HEK293 (cell line): ENCODE data around the gene PRR16.

Source experiments
- CTCF ChIA-PET: fragments of 350-600 bp; formaldehyde crosslinking; extraction: SDS; loops from one replicate; lab custom pipeline; 2021; ENCODE audit warnings: antibody characterized with exemption; lab: Yijun Ruan, JAX
- POLR2A ChIA-PET: fragments of 300-600 bp; formaldehyde crosslinking; extraction: SDS; loops from one replicate; lab custom pipeline; 2020; ENCODE audit warnings: antibody characterized with exemption, inconsistent platforms; lab: Yijun Ruan, JAX
- H3K27ac ChIP-seq: fragments of 200-500 bp; sonication (Bioruptor generic); 2 replicates; pipeline ENCODE4 v1.5.1; 2014; ENCODE audit warnings: low read depth, low read length, control low read depth, inconsistent platforms; ENCODE audit errors: extremely low read depth
- H3K36me3 ChIP-seq, 2 experiments: fragments of 200-500 bp in 1 of 2; sonication (Bioruptor generic) in 1 of 2; 1 replicate in 1 of 2; 2 replicates in 1 of 2; pipeline ENCODE4 v1.5.1; 2014 to 2017; ENCODE audit warnings: inconsistent platforms in 2 of 2, low read length in 2 of 2; ENCODE audit not compliant: control insufficient read depth in 2 of 2, insufficient read depth in 1 of 2
- H3K4me1 ChIP-seq: fragments of 200-500 bp; sonication (Bioruptor generic); 2 replicates; pipeline ENCODE4 v1.5.1; 2014; ENCODE audit warnings: mild to moderate bottlenecking, low read length, inconsistent platforms; ENCODE audit not compliant: control insufficient read depth, insufficient read depth
- H3K4me3 ChIP-seq: 2 replicates; pipeline ENCODE4 v1.5.1; 2011; ENCODE audit warnings: low read depth, mild to moderate bottlenecking, control low read depth, low read length, moderate library complexity
- H3K9me3 ChIP-seq: fragments of 200-500 bp; sonication (Bioruptor generic); 2 replicates; pipeline ENCODE4 v1.5.1; 2014; ENCODE audit warnings: low read depth, low read length, inconsistent platforms; ENCODE audit not compliant: control insufficient read depth, insufficient read depth
- IKZF3 ChIP-seq: fragments of 450-650 bp; IDR thresholded peaks from 2 replicates; pipeline ENCODE4 v1.5.0; 2018; ENCODE audit warnings: missing biosample characterization, mild to moderate bottlenecking, missing genetic modification characterization, moderate library complexity
- ZBTB17 ChIP-seq: fragments of 450-650 bp; formaldehyde crosslinking; IDR thresholded peaks from 2 replicates; pipeline ENCODE4 v1.5.1; 2016; ENCODE audit warnings: missing biosample characterization, missing genetic modification characterization
- ZNF138 ChIP-seq: fragments of 450-650 bp; formaldehyde crosslinking; IDR thresholded peaks from 2 replicates; pipeline ENCODE4 v1.5.1; 2016; ENCODE audit warnings: missing biosample characterization, missing genetic modification characterization, borderline replicate concordance
- ZNF324 ChIP-seq: fragments of 450-650 bp; formaldehyde crosslinking; IDR thresholded peaks from 2 replicates; pipeline ENCODE4 v1.5.1; 2016; ENCODE audit warnings: missing biosample characterization, missing genetic modification characterization
- ZNF350 ChIP-seq: fragments of 450-650 bp; formaldehyde crosslinking; IDR thresholded peaks from 2 replicates; pipeline ENCODE4 v1.5.0; 2017; ENCODE audit warnings: missing biosample characterization, mild to moderate bottlenecking, missing genetic modification characterization
- ZNF394 ChIP-seq: fragments of 450-650 bp; formaldehyde crosslinking; IDR thresholded peaks from 2 replicates; pipeline ENCODE4 v1.5.1; 2016; ENCODE audit warnings: missing biosample characterization, missing genetic modification characterization, mild to moderate bottlenecking, moderate library complexity, borderline replicate concordance
- ZNF423 ChIP-seq: fragments of 450-650 bp; formaldehyde crosslinking; IDR thresholded peaks from 2 replicates; pipeline ENCODE4 v1.5.1; 2016; ENCODE audit warnings: missing biosample characterization, missing genetic modification characterization
- ZNF501 ChIP-seq: fragments of 450-650 bp; formaldehyde crosslinking; IDR thresholded peaks from 2 replicates; pipeline ENCODE4 v1.5.1; 2016; ENCODE audit warnings: missing biosample characterization, missing genetic modification characterization
- ZNF548 ChIP-seq: fragments of 450-650 bp; formaldehyde crosslinking; IDR thresholded peaks from 2 replicates; pipeline ENCODE4 v1.5.1; 2016; ENCODE audit warnings: missing biosample characterization, missing genetic modification characterization
- ZNF585B ChIP-seq: fragments of 450-650 bp; formaldehyde crosslinking; IDR thresholded peaks from 2 replicates; pipeline ENCODE4 v1.5.1; 2016; ENCODE audit warnings: missing biosample characterization, missing genetic modification characterization
- ZNF600 ChIP-seq: fragments of 450-650 bp; formaldehyde crosslinking; IDR thresholded peaks from 2 replicates; pipeline ENCODE4 v1.5.1; 2016; ENCODE audit warnings: missing biosample characterization, missing genetic modification characterization
- ZNF626 ChIP-seq: fragments of 450-650 bp; sonication (Bioruptor Pico); formaldehyde crosslinking; IDR thresholded peaks from 2 replicates; pipeline ENCODE4 v1.5.1; 2018; ENCODE audit warnings: missing biosample characterization, missing genetic modification characterization, inconsistent platforms
- ZNF664 ChIP-seq: fragments of 450-650 bp; formaldehyde crosslinking; IDR thresholded peaks from 2 replicates; pipeline ENCODE4 v1.5.1; 2016; ENCODE audit warnings: missing biosample characterization, missing genetic modification characterization
- ZNF837 ChIP-seq: fragments of 450-650 bp; formaldehyde crosslinking; IDR thresholded peaks from 2 replicates; pipeline ENCODE4 v1.5.1; 2016; ENCODE audit warnings: missing biosample characterization, missing genetic modification characterization
- ZSCAN30 ChIP-seq: fragments of 450-650 bp; IDR thresholded peaks from 2 replicates; pipeline ENCODE4 v1.5.1; 2018; ENCODE audit warnings: missing biosample characterization, mild to moderate bottlenecking, missing genetic modification characterization, moderate library complexity
- TF ChIP-seq, protein P1 (sequence below): fragments of 450-650 bp; formaldehyde crosslinking; IDR thresholded peaks from 2 replicates; pipeline ENCODE4 v1.5.1; 2017; ENCODE audit warnings: missing biosample characterization, mild to moderate bottlenecking, missing genetic modification characterization, moderate library complexity
- TF ChIP-seq, protein P2 (sequence below): fragments of 450-650 bp; formaldehyde crosslinking; IDR thresholded peaks from 2 replicates; pipeline ENCODE4 v1.5.1; 2016; ENCODE audit warnings: missing biosample characterization, missing genetic modification characterization
- TF ChIP-seq, protein P3 (sequence below): fragments of 450-650 bp; IDR thresholded peaks from 2 replicates; pipeline ENCODE4 v1.5.1; 2018; ENCODE audit warnings: missing biosample characterization, missing genetic modification characterization
- TF ChIP-seq, protein P4 (sequence below): fragments of 450-650 bp; formaldehyde crosslinking; IDR thresholded peaks from 2 replicates; pipeline ENCODE4 v1.5.1; 2016; ENCODE audit warnings: missing biosample characterization, missing genetic modification characterization, borderline replicate concordance
- TF ChIP-seq, protein P5 (sequence below): fragments of 450-650 bp; formaldehyde crosslinking; IDR thresholded peaks from 2 replicates; pipeline ENCODE4 v1.5.1; 2016; ENCODE audit warnings: missing biosample characterization, missing genetic modification characterization

Gene PRR16

DNA sequence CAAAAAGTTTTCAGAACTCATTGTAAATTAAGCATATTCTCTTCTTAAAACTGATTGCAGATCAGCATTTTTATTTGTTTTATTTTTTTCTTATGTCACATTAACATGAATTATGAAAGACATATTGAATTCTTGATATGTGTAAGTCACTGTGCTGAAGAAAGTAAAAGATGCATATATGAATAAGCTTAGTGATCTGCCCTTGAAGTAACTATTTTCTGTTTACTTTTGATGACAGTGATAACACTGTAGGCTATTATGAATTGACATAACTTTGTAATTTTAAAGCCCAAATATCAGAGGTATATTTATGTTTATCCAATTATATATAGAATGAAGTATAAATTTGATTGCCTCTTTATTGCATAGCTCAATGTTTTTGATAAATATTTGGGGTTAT lies 8.8 kb downstream of the PRR16 start:
- no peaks in the 10 kb centered on the region for H3K36me3 ChIP-seq

DNA sequence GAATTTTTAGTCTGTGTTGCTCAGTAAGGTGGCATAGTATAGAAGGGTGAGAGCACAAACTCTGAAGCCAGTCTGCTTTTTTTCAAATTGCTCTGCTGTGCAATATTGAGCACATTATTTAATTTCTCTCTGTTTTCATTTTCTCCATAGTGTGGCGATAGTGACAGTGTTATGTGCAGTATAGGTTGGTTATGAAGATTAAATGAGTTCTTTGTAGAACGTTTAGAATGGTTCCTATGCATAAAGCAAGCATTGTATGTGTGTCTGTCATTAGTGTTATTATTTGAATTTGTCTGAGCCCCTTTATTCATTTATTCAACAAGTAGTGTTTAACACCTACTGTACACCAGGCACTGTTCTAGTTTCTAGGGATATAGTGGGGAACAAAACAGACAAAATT lies 9.2 kb downstream of the PRR16 start:
- TF ChIP-seq ZNF423 (tag by site-specific recombination), result no peak
- no peak for TF ChIP-seq ZNF138

More for the DNA sequence above, 8.8 kb downstream of the PRR16 start:
- no peak overlapping the region for H3K27ac ChIP-seq
- POLR2A ChIA-PET, result no interaction called here
- TF ChIP-seq ZNF548 (tag by site-specific recombination) (no peak), ZNF585B (no peak), ZNF664 (tag by site-specific recombination) (no peak), ZSCAN30 (tag by site-specific recombination) (no peak), ZNF837 (tag by site-specific recombination) (no peak), ZBTB17 (tag by site-specific recombination) (no peak), IKZF3 (tag by site-specific recombination) (no peak), ZNF600 (tag by site-specific recombination) (no peak), ZNF350 (tag by site-specific recombination) (no peak), ZNF501 (tag by site-specific recombination) (no peak), ZNF394 (tag by site-specific recombination) (no peak), ZNF324 (tag by site-specific recombination) (no peak), ZNF626 (tag by site-specific recombination) (no peak)
- TF ChIP-seq, protein P1, sequence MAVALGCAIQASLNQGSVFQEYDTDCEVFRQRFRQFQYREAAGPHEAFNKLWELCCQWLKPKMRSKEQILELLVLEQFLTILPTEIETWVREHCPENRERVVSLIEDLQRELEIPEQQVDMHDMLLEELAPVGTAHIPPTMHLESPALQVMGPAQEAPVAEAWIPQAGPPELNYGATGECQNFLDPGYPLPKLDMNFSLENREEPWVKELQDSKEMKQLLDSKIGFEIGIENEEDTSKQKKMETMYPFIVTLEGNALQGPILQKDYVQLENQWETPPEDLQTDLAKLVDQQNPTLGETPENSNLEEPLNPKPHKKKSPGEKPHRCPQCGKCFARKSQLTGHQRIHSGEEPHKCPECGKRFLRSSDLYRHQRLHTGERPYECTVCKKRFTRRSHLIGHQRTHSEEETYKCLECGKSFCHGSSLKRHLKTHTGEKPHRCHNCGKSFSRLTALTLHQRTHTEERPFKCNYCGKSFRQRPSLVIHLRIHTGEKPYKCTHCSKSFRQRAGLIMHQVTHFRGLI, result no peak
- TF ChIP-seq, protein P2, sequence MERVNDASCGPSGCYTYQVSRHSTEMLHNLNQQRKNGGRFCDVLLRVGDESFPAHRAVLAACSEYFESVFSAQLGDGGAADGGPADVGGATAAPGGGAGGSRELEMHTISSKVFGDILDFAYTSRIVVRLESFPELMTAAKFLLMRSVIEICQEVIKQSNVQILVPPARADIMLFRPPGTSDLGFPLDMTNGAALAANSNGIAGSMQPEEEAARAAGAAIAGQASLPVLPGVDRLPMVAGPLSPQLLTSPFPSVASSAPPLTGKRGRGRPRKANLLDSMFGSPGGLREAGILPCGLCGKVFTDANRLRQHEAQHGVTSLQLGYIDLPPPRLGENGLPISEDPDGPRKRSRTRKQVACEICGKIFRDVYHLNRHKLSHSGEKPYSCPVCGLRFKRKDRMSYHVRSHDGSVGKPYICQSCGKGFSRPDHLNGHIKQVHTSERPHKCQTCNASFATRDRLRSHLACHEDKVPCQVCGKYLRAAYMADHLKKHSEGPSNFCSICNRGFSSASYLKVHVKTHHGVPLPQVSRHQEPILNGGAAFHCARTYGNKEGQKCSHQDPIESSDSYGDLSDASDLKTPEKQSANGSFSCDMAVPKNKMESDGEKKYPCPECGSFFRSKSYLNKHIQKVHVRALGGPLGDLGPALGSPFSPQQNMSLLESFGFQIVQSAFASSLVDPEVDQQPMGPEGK (tag by site-specific recombination), result no peak
- TF ChIP-seq, protein P3, sequence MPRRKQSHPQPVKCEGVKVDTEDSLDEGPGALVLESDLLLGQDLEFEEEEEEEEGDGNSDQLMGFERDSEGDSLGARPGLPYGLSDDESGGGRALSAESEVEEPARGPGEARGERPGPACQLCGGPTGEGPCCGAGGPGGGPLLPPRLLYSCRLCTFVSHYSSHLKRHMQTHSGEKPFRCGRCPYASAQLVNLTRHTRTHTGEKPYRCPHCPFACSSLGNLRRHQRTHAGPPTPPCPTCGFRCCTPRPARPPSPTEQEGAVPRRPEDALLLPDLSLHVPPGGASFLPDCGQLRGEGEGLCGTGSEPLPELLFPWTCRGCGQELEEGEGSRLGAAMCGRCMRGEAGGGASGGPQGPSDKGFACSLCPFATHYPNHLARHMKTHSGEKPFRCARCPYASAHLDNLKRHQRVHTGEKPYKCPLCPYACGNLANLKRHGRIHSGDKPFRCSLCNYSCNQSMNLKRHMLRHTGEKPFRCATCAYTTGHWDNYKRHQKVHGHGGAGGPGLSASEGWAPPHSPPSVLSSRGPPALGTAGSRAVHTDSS (tag by site-specific recombination), result no peak
- TF ChIP-seq, protein P4, sequence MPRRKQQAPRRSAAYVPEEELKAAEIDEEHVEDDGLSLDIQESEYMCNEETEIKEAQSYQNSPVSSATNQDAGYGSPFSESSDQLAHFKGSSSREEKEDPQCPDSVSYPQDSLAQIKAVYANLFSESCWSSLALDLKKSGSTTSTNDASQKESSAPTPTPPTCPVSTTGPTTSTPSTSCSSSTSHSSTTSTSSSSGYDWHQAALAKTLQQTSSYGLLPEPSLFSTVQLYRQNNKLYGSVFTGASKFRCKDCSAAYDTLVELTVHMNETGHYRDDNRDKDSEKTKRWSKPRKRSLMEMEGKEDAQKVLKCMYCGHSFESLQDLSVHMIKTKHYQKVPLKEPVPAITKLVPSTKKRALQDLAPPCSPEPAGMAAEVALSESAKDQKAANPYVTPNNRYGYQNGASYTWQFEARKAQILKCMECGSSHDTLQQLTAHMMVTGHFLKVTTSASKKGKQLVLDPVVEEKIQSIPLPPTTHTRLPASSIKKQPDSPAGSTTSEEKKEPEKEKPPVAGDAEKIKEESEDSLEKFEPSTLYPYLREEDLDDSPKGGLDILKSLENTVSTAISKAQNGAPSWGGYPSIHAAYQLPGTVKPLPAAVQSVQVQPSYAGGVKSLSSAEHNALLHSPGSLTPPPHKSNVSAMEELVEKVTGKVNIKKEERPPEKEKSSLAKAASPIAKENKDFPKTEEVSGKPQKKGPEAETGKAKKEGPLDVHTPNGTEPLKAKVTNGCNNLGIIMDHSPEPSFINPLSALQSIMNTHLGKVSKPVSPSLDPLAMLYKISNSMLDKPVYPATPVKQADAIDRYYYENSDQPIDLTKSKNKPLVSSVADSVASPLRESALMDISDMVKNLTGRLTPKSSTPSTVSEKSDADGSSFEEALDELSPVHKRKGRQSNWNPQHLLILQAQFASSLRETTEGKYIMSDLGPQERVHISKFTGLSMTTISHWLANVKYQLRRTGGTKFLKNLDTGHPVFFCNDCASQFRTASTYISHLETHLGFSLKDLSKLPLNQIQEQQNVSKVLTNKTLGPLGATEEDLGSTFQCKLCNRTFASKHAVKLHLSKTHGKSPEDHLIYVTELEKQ (tag by site-specific recombination), result no peak
- TF ChIP-seq, protein P5, sequence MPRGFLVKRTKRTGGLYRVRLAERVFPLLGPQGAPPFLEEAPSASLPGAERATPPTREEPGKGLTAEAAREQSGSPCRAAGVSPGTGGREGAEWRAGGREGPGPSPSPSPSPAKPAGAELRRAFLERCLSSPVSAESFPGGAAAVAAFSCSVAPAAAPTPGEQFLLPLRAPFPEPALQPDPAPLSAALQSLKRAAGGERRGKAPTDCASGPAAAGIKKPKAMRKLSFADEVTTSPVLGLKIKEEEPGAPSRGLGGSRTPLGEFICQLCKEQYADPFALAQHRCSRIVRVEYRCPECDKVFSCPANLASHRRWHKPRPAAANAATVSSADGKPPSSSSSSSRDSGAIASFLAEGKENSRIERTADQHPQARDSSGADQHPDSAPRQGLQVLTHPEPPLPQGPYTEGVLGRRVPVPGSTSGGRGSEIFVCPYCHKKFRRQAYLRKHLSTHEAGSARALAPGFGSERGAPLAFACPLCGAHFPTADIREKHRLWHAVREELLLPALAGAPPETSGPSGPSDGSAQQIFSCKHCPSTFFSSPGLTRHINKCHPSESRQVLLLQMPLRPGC (tag by site-specific recombination), result no peak
- TF ChIP-seq, all 188 proteins: peak for 0
- no peak overlapping the region for H3K4me3 ChIP-seq
- CTCF ChIA-PET, result no interaction called here
- H3K4me1 ChIP-seq, result no peaks in the 10 kb centered on the region
- H3K9me3 ChIP-seq, result no peaks in the 10 kb centered on the region

More for the DNA sequence above, 9.2 kb downstream of the PRR16 start:
- POLR2A ChIA-PET, result no interaction called here
- no peaks in the 10 kb centered on the region for H3K36me3 ChIP-seq
- CTCF ChIA-PET, result interaction anchor here (0.7 kb wide), 1 partner anchor 9 kb away, joined by 3 read pairs; no protein-coding TSS in a partner anchor
- H3K9me3 ChIP-seq, result no peaks in the 10 kb centered on the region
- no peak overlapping the region for H3K27ac ChIP-seq
- H3K4me3 ChIP-seq, result no peak overlapping the region
- no peaks in the 10 kb centered on the region for H3K4me1 ChIP-seq
